Skeletal muscle satellite cell (primary cell): ENCODE data around the gene RAP1B.
A peak's percentile ranks its signal among the peaks of the same experiment; 100 is the strongest.

Experiments used
- H3K27me3 ChIP-seq: 2 replicates; pipeline ENCODE4 v1.7.0; 2013; ENCODE audit warnings: low read length; ENCODE audit not compliant: control insufficient read depth, insufficient read depth
- H3K36me3 ChIP-seq: 2 replicates; pipeline ENCODE4 v1.7.0; 2013; ENCODE audit warnings: mild to moderate bottlenecking, control low read depth, low read length; ENCODE audit not compliant: insufficient read depth
- H3K4me1 ChIP-seq: 2 replicates; pipeline ENCODE4 v1.7.0; 2013; ENCODE audit warnings: low read length; ENCODE audit not compliant: control insufficient read depth, insufficient read depth
- H3K4me2 ChIP-seq: 2 replicates; pipeline ENCODE4 v1.7.0; 2013; ENCODE audit warnings: mild to moderate bottlenecking, low read length
- H3K4me3 ChIP-seq: 2 replicates; pipeline ENCODE4 v1.7.0; 2013; ENCODE audit warnings: low read length
- H3K9ac ChIP-seq: 2 replicates; pipeline ENCODE4 v1.7.0; 2013; ENCODE audit warnings: mild to moderate bottlenecking, low read depth, low read length, moderate library complexity
- H3K9me3 ChIP-seq: replicated peaks from 2 replicates; pipeline ENCODE4 v1.7.0; 2013; ENCODE audit warnings: mild to moderate bottlenecking, control low read depth, low read length

Gene RAP1B

GRCh38 chr12:68612202-68612601 is 1.5 kb downstream of the RAP1B start:
- H3K36me3 ChIP-seq = peaks cover 9% of the 10 kb centered on the region
- H3K4me3 ChIP-seq = peak overlapping the region; percentile 99
- H3K9me3 ChIP-seq = no peaks in the 10 kb centered on the region
- peak overlapping the region; percentile 98 for H3K9ac ChIP-seq
- no peaks in the 10 kb centered on the region for H3K27me3 ChIP-seq
- H3K4me1 ChIP-seq = peaks cover 43% of the 10 kb centered on the region
- H3K4me2 ChIP-seq = peak overlapping the region; percentile 86

- peak overlapping the region; percentile 99 for H3K4me3 ChIP-seq
- H3K9ac ChIP-seq = peak overlapping the region; percentile 98
- H3K4me1 ChIP-seq = peaks cover 46% of the 10 kb centered on the region
- peaks cover 9% of the 10 kb centered on the region for H3K36me3 ChIP-seq
- H3K27me3 ChIP-seq = no peaks in the 10 kb centered on the region
- peak overlapping the region; percentile 86 for H3K4me2 ChIP-seq
- H3K9me3 ChIP-seq = no peaks in the 10 kb centered on the region
Observed at GRCh38 chr12:68612697-68613096, 2.0 kb downstream of the RAP1B start.

- Histone ChIP-seq H3K36me3 (peaks cover 9% of the 10 kb centered on the region), H3K9ac (peak overlapping the region; percentile 98), H3K4me1 (peaks cover 53% of the 10 kb centered on the region)
Observed at GRCh38 chr12:68613209-68613904, 2.7 kb downstream of the RAP1B start.

GRCh38 chr12:68614105-68614679 is 3.5 kb downstream of the RAP1B start:
- Histone ChIP-seq H3K27me3 (no peaks in the 10 kb centered on the region), H3K9me3 (no peaks in the 10 kb centered on the region), H3K4me1 (peaks cover 61% of the 10 kb centered on the region), H3K4me2 (peak overlapping the region; percentile 86), H3K36me3 (peaks cover 13% of the 10 kb centered on the region), H3K9ac (no peak overlapping the region), H3K4me3 (no peak overlapping the region)

More at GRCh38 chr12:68613209-68613904, 2.7 kb downstream of the RAP1B start:
- Histone ChIP-seq H3K4me2 (peak overlapping the region; percentile 86), H3K4me3 (peak overlapping the region; percentile 99), H3K9me3 (no peaks in the 10 kb centered on the region), H3K27me3 (no peaks in the 10 kb centered on the region)

GRCh38 chr12:68614769-68615168 is 4.1 kb downstream of the RAP1B start:
- Histone ChIP-seq H3K36me3 (peaks cover 13% of the 10 kb centered on the region), H3K4me3 (no peak overlapping the region), H3K4me1 (peaks cover 64% of the 10 kb centered on the region), H3K27me3 (no peaks in the 10 kb centered on the region), H3K9me3 (no peaks in the 10 kb centered on the region), H3K4me2 (peak overlapping the region; percentile 86), H3K9ac (no peak overlapping the region)

- H3K4me1 ChIP-seq = peaks cover 78% of the 10 kb centered on the region
- H3K27me3 ChIP-seq = no peaks in the 10 kb centered on the region
- H3K9ac ChIP-seq = peak overlapping the region; percentile 36
- H3K4me3 ChIP-seq = no peak overlapping the region
- no peaks in the 10 kb centered on the region for H3K9me3 ChIP-seq
- H3K4me2 ChIP-seq = peak overlapping the region; percentile 56
- peaks cover 13% of the 10 kb centered on the region for H3K36me3 ChIP-seq
Observed at GRCh38 chr12:68617160-68617926, 6.6 kb downstream of the RAP1B start.

- H3K4me2 ChIP-seq = no peak overlapping the region
- H3K4me3 ChIP-seq = no peak overlapping the region
- no peak overlapping the region for H3K9ac ChIP-seq
- H3K27me3 ChIP-seq = no peaks in the 10 kb centered on the region
- no peaks in the 10 kb centered on the region for H3K9me3 ChIP-seq
- H3K4me1 ChIP-seq = peaks cover 64% of the 10 kb centered on the region
- H3K36me3 ChIP-seq = peaks cover 4% of the 10 kb centered on the region
Observed at GRCh38 chr12:68619541-68619940, 8.8 kb downstream of the RAP1B start.

- no peaks in the 10 kb centered on the region for H3K27me3 ChIP-seq
- no peak overlapping the region for H3K9ac ChIP-seq
- no peak overlapping the region for H3K4me3 ChIP-seq
- H3K9me3 ChIP-seq = no peaks in the 10 kb centered on the region
- peaks cover 7% of the 10 kb centered on the region for H3K36me3 ChIP-seq
- peaks cover 55% of the 10 kb centered on the region for H3K4me1 ChIP-seq
- no peak overlapping the region for H3K4me2 ChIP-seq
Observed at GRCh38 chr12:68620519-68621471, 10.1 kb downstream of the RAP1B start.

- Histone ChIP-seq H3K36me3 (peaks cover 7% of the 10 kb centered on the region), H3K4me2 (no peak overlapping the region), H3K4me3 (no peak overlapping the region), H3K9me3 (no peaks in the 10 kb centered on the region), H3K9ac (no peak overlapping the region), H3K4me1 (peaks cover 53% of the 10 kb centered on the region), H3K27me3 (no peaks in the 10 kb centered on the region)
Observed at GRCh38 chr12:68621472-68622081, 10.9 kb downstream of the RAP1B start.

- H3K27me3 ChIP-seq = no peaks in the 10 kb centered on the region
- H3K9ac ChIP-seq = no peak overlapping the region
- H3K4me1 ChIP-seq = peaks cover 47% of the 10 kb centered on the region
Observed at GRCh38 chr12:68622250-68622649, 11.6 kb downstream of the RAP1B start.

More at GRCh38 chr12:68622250-68622649, 11.6 kb downstream of the RAP1B start:
- Histone ChIP-seq H3K36me3 (peaks cover 12% of the 10 kb centered on the region), H3K9me3 (no peaks in the 10 kb centered on the region), H3K4me2 (no peak overlapping the region), H3K4me3 (no peak overlapping the region)
